Naive thymus-derived CD4-positive, alpha-beta T cell (primary cell): ENCODE results near the gene GALNT10. TPM values are rescaled to one million over a fixed set of nuclear protein-coding genes. Genes with fewer than 3 reads are reported as not detected.

Experiments used
- ATAC-seq: fragments of 150-1000 bp; cut with Tn5 transposase; 2 replicates; pipeline ENCODE4 v1.10.0; 2021; ENCODE audit warnings: mild to moderate bottlenecking, moderate library complexity
- CTCF ChIA-PET: fragments of 350-600 bp; sonication (Branson Sonifier 250); formaldehyde crosslinking; loops from one replicate; lab custom pipeline; 2021; ENCODE audit warnings: antibody characterized with exemption; lab: Charles Lee
- POLR2A ChIA-PET: fragments of 350-600 bp; sonication (Branson Sonifier 250); formaldehyde crosslinking; loops from one replicate; lab custom pipeline; 2021; ENCODE audit warnings: antibody characterized with exemption, inconsistent platforms; lab: Charles Lee
- DNase-seq, 9 donors: peaks; one replicate each; pipeline versions ENCODE4 v3.0.0 to v3.0.0-alpha.2; 2020 to 2022; ENCODE audit warnings: mixed read lengths in 1 of 9
- H3K27ac ChIP-seq: one replicate; pipeline ENCODE4 v1.7.0; 2013; ENCODE audit warnings: mild to moderate bottlenecking, low read depth, low read length, moderate library complexity
- H3K27me3 ChIP-seq, 2 donors: one replicate each; pipeline ENCODE4 v1.7.0; 2013; ENCODE audit warnings: low read length in 2 of 2, mild to moderate bottlenecking in 2 of 2, moderate library complexity in 2 of 2; ENCODE audit not compliant: control insufficient read depth in 2 of 2, insufficient read depth in 2 of 2
- H3K36me3 ChIP-seq, 3 experiments: 1 replicate in 2 of 3; 2 replicates in 1 of 3; pipeline ENCODE4 v1.7.0; 2013; ENCODE audit warnings: low read length in 3 of 3, mild to moderate bottlenecking in 3 of 3, moderate library complexity in 1 of 3; ENCODE audit not compliant: insufficient read depth in 3 of 3, control insufficient read depth in 2 of 3
- H3K4me1 ChIP-seq, 2 donors: one replicate each; pipeline ENCODE4 v1.7.0; 2013; ENCODE audit warnings: low read length in 2 of 2, mild to moderate bottlenecking in 2 of 2, moderate library complexity in 1 of 2; ENCODE audit not compliant: control insufficient read depth in 2 of 2, insufficient read depth in 2 of 2
- H3K4me3 ChIP-seq: 2 replicates; pipeline ENCODE4 v1.7.0; 2013; ENCODE audit warnings: mild to moderate bottlenecking, low read length
- H3K9me3 ChIP-seq, 3 experiments: 1 replicate in 2 of 3; 2 replicates in 1 of 3; pipeline ENCODE4 v1.7.0; 2013; ENCODE audit warnings: low read length in 3 of 3; ENCODE audit not compliant: control insufficient read depth in 2 of 3
- H3K27ac Mint-ChIP-seq, 9 donors: one replicate each; pipeline ENCODE4 v1.8.0; 2020 to 2022; ENCODE audit warnings: mixed read lengths in 9 of 9, mild to moderate bottlenecking in 8 of 9, moderate library complexity in 5 of 9, inconsistent platforms in 2 of 9
- H3K27me3 Mint-ChIP-seq, 5 donors: one replicate each; pipeline ENCODE4 v1.8.0; 2021 to 2022; ENCODE audit warnings: mixed read lengths in 5 of 5, mild to moderate bottlenecking in 1 of 5
- H3K36me3 Mint-ChIP-seq, 5 donors: one replicate each; pipeline ENCODE4 v1.8.0; 2020 to 2022; ENCODE audit warnings: mixed read lengths in 5 of 5, mild to moderate bottlenecking in 3 of 5, inconsistent platforms in 1 of 5
- H3K4me1 Mint-ChIP-seq, 7 donors: one replicate each; pipeline ENCODE4 v1.8.0; 2020 to 2022; ENCODE audit warnings: mixed read lengths in 7 of 7, mild to moderate bottlenecking in 3 of 7, inconsistent platforms in 1 of 7
- H3K4me3 Mint-ChIP-seq, 10 donors: one replicate each; pipeline ENCODE4 v1.8.0; 2020 to 2022; ENCODE audit warnings: mild to moderate bottlenecking in 10 of 10, mixed read lengths in 10 of 10, moderate library complexity in 6 of 10, inconsistent platforms in 2 of 10
- H3K9me3 Mint-ChIP-seq, 11 donors: one replicate each; pipeline ENCODE4 v1.8.0; 2020 to 2022; ENCODE audit warnings: mixed read lengths in 11 of 11, mild to moderate bottlenecking in 4 of 11, inconsistent platforms in 1 of 11, moderate library complexity in 1 of 11
- intact Hi-C, 2 donors: fragments of 100-400 bp; cut with micrococcal nuclease; formaldehyde crosslinking; loops; one replicate each; pipeline ENCODE4 v1.15.1; 2023
- polyA plus RNA-seq, 2 donors: library from polyadenylated mRNA; unstranded; fragments of 300-500 nt; fragmentation: Illumina TruSeq; gene quantifications; one replicate each; pipeline ENCODE4 v1.2.3, GENCODE V29; 2021
- total RNA-seq, 6 experiments: library from RNA in 5 of 6; stranded (reverse) in 5 of 6; gene quantifications; 1 replicate in 5 of 6; 2 replicates in 1 of 6; pipeline ENCODE4 v1.2.3 and lab custom pipeline; 2021 to 2026

Gene GALNT10
- total and polyA plus RNA-seq, 7 experiments from 2014 or later = 6.2 to 56.4 (median 24.8) TPM

DNA sequence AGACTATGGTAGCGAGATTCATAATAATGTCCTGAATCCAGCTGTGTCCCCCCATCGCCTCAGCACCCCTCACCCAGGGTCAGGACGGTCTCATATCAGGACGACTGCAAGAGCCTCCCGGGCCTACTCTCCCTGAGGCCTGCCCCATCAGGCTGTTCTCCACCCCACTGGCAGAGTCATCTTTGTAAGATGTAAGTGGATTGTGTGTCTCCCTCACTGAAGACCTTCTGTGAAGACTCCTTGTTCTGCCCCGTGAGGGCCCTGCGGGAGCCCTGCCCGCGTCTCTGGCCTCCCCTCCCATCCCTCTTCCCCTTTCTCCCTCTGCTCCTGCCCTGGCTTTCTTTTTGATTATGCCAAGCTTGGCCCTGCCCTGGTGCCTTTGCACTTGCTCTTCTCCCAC is 211.4 kb downstream of the GALNT10 start:
- intact Hi-C loops = no loop called here
- H3K36me3 Mint-ChIP-seq = no peaks in the 10 kb centered on the region

GRCh38 chr5:154402611-154403010 is 212.1 kb downstream of the GALNT10 start:
- Mint-ChIP-seq H3K27ac (no peak overlapping the region), H3K27me3 (no peaks in the 10 kb centered on the region), H3K36me3 (no peaks in the 10 kb centered on the region), H3K4me1 (peaks cover 0 to 15% (median 10%) of the 10 kb centered on the region in 7 donors), H3K9me3 (no peaks in the 10 kb centered on the region), H3K4me3 (no peak overlapping the region)
- intact Hi-C loops = no loop called here
- H3K27ac ChIP-seq = no peak overlapping the region
- no peaks in the 10 kb centered on the region for H3K27me3 ChIP-seq
- ATAC-seq (no peak), DNase-seq (no peak)
- peaks cover 4 to 8% of the 10 kb centered on the region in 2 donors for H3K4me1 ChIP-seq
- CTCF ChIA-PET = no interaction called here
- H3K36me3 ChIP-seq = no peaks in the 10 kb centered on the region
- no peak overlapping the region for H3K4me3 ChIP-seq
- H3K9me3 ChIP-seq = no peaks in the 10 kb centered on the region
- POLR2A ChIA-PET = no interaction called here

More for the DNA sequence above, 211.4 kb downstream of the GALNT10 start:
- H3K4me1 Mint-ChIP-seq = peaks cover 0 to 15% (median 10%) of the 10 kb centered on the region in 7 donors
- H3K4me3 Mint-ChIP-seq = no peak overlapping the region
- no peaks in the 10 kb centered on the region for H3K27me3 Mint-ChIP-seq
- Histone ChIP-seq H3K4me3 (no peak overlapping the region), H3K4me1 (peaks cover 4 to 8% of the 10 kb centered on the region in 2 donors), H3K36me3 (no peaks in the 10 kb centered on the region), H3K27ac (no peak overlapping the region), H3K27me3 (no peaks in the 10 kb centered on the region), H3K9me3 (no peaks in the 10 kb centered on the region)
- no peak overlapping the region for H3K27ac Mint-ChIP-seq
- ChIA-PET POLR2A (no interaction called here), CTCF (no interaction called here)
- no peaks in the 10 kb centered on the region for H3K9me3 Mint-ChIP-seq
- DNase-seq (no peak), ATAC-seq (no peak)

GRCh38 chr5:154403234-154403633 is 212.7 kb downstream of the GALNT10 start:
- POLR2A ChIA-PET = no interaction called here

GRCh38 chr5:154403776-154404387 is 213.3 kb downstream of the GALNT10 start:
- ATAC-seq = no peak
- no peaks in the 10 kb centered on the region for H3K27me3 ChIP-seq
- Mint-ChIP-seq H3K27me3 (no peaks in the 10 kb centered on the region), H3K4me1 (peaks cover 0 to 15% (median 10%) of the 10 kb centered on the region in 7 donors), H3K27ac (peak overlapping the region in 3 of 9 donors; percentile 25 to 67 (median 32)), H3K36me3 (peaks cover 0 to 3% (median 0%) of the 10 kb centered on the region in 5 donors), H3K4me3 (peak overlapping the region in 3 of 10 donors; percentile 35 to 72 (median 55)), H3K9me3 (no peaks in the 10 kb centered on the region)
- H3K27ac ChIP-seq = no peak overlapping the region
- H3K4me3 ChIP-seq = no peak overlapping the region
- H3K36me3 ChIP-seq = no peaks in the 10 kb centered on the region
- DNase-seq = no peak
- no peaks in the 10 kb centered on the region for H3K9me3 ChIP-seq
- intact Hi-C loops = loop anchor here in 1 of 2 donors (1.0 kb wide), 1 partner anchor 365 kb away; no protein-coding TSS in a partner anchor
- POLR2A ChIA-PET = no interaction called here
- H3K4me1 ChIP-seq = peaks cover 4 to 8% of the 10 kb centered on the region in 2 donors
- CTCF ChIA-PET = interaction anchor here (0.9 to 2.8 kb wide), 7 partner anchors 222 to 432 kb away, joined by 3 to 45 read pairs (median 9); no protein-coding TSS in a partner anchor

More at GRCh38 chr5:154403234-154403633, 212.7 kb downstream of the GALNT10 start:
- Histone ChIP-seq H3K27me3 (no peaks in the 10 kb centered on the region), H3K4me3 (no peak overlapping the region), H3K9me3 (no peaks in the 10 kb centered on the region), H3K36me3 (no peaks in the 10 kb centered on the region), H3K27ac (no peak overlapping the region), H3K4me1 (peaks cover 4 to 8% of the 10 kb centered on the region in 2 donors)
- Mint-ChIP-seq H3K4me1 (peaks cover 0 to 15% (median 10%) of the 10 kb centered on the region in 7 donors), H3K9me3 (no peaks in the 10 kb centered on the region), H3K27me3 (no peaks in the 10 kb centered on the region), H3K4me3 (no peak overlapping the region), H3K27ac (no peak overlapping the region), H3K36me3 (peaks cover 0 to 3% (median 0%) of the 10 kb centered on the region in 5 donors)
- intact Hi-C loops = no loop called here
- no peak for DNase-seq
- ATAC-seq = no peak
- CTCF ChIA-PET = no interaction called here

DNA sequence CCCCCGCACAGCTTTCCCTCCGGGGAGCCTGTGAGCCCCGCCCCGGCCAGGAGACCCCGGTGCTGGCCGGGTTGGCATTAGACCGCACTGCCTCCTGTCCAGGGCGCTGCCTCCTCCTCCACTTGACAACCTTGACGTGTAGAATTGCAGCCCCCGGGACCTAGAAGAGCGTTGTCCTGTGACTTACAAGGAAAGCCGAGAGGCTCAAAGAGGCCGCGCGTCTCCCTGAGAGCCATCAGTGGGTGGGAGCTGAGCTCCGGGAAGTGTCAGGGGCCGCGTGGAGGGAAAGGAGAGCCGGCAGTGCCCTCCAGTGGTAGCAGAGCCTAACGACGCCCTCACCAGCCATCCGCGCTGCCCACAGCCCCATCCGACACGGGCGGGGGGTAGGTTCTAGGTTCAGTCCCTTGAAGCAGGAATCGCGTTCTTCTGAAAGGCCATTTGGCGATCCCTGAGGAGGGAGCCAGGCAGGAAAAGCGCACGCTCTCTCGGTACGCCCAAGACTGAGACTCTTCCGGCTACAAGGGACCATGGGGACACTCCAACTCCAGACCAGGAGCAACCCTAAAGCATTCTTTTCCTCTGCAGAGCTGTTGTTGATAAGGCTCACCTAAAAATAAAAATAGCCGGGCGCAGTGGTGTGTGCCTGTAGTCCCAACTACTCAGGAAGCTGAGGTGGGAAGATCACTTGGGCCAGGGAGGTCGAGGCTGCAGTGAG is 214.7 kb downstream of the GALNT10 start:
- ATAC-seq = peak; percentile 96
- H3K27ac ChIP-seq = no peak overlapping the region
- POLR2A ChIA-PET = interaction anchor here (0.8 kb wide), 1 partner anchor 326 kb away, joined by 3 read pairs; no protein-coding TSS in a partner anchor

DNA sequence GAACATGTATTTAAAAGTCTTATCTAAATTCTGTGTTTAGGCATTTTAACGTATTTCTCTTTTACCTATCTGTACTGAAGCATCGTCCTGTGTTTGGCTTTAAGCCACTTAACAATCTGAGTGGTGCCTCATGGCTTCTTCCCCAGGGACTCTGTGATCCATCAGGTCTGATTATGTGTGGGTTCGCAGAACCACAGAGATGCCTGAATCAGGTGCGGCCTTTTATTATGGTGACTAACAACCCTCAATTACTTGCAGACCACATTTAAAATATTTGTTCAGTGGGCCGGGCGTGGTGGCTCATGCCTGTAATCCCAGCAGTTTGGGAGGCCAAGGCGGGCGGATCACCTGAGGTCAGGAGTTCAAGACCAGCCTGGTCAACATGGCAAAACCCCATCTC is 215.7 kb downstream of the GALNT10 start:
- ChIA-PET POLR2A (no interaction called here), CTCF (interaction anchor here (2.1 to 2.8 kb wide), 2 partner anchors 332 to 334 kb away, joined by 9 to 45 read pairs; no protein-coding TSS in a partner anchor)
- Mint-ChIP-seq H3K27me3 (no peaks in the 10 kb centered on the region), H3K4me3 (no peak overlapping the region), H3K9me3 (no peaks in the 10 kb centered on the region), H3K27ac (no peak overlapping the region), H3K36me3 (peaks cover 0 to 14% (median 2%) of the 10 kb centered on the region in 5 donors), H3K4me1 (peaks cover 0 to 15% (median 10%) of the 10 kb centered on the region in 7 donors)
- no peak for ATAC-seq
- H3K9me3 ChIP-seq = no peaks in the 10 kb centered on the region
- no peak overlapping the region for H3K27ac ChIP-seq
- H3K4me1 ChIP-seq = peaks cover 4 to 8% of the 10 kb centered on the region in 2 donors
- no peak overlapping the region for H3K4me3 ChIP-seq
- no peaks in the 10 kb centered on the region for H3K27me3 ChIP-seq
- DNase-seq = no peak
- intact Hi-C loops = loop anchor here in 1 of 2 donors (5.0 kb wide), 1 partner anchor 41 kb away; the partner anchor contains the start of gene SAP30L
- peaks cover 0 to 8% (median 0%) of the 10 kb centered on the region in 3 experiments for H3K36me3 ChIP-seq

More for the DNA sequence above, 214.7 kb downstream of the GALNT10 start:
- Histone ChIP-seq H3K36me3 (no peaks in the 10 kb centered on the region), H3K27me3 (no peaks in the 10 kb centered on the region), H3K9me3 (no peaks in the 10 kb centered on the region), H3K4me3 (peak overlapping the region; percentile 33), H3K4me1 (peaks cover 4 to 8% of the 10 kb centered on the region in 2 donors)
- Mint-ChIP-seq H3K36me3 (peaks cover 0 to 7% (median 0%) of the 10 kb centered on the region in 5 donors), H3K4me3 (peak overlapping the region; percentile 35 to 80 (median 65)), H3K4me1 (peaks cover 0 to 15% (median 10%) of the 10 kb centered on the region in 7 donors), H3K9me3 (no peaks in the 10 kb centered on the region), H3K27ac (peak overlapping the region in 3 of 9 donors; percentile 18 to 73 (median 32)), H3K27me3 (no peaks in the 10 kb centered on the region)
- CTCF ChIA-PET = interaction anchor here (0.6 to 2.8 kb wide), 13 partner anchors 8 to 434 kb away, joined by 3 to 45 read pairs (median 4); no protein-coding TSS in a partner anchor
- DNase-seq = peak; percentile 31 to 75 (median 61)
- intact Hi-C loops = loop anchor here (1.0 to 5.0 kb wide), 5 partner anchors 42 to 431 kb away; partner anchors contain the start of gene SAP30L (in 1 of the 2)
